ENCODE data around the gene BCL2L1.
A peak's percentile ranks its signal among the peaks of the same experiment; 100 is the strongest.
"Not testable (repeated sequence)": the region's sequence is repeated elsewhere in the genome, so short reads cannot be mapped to it uniquely, and the experiment has no call there.

BCL2L1 gene

GRCh38 chr20:31654534-31654933 is 68.1 kb downstream of the BCL2L1 start:
- DNase-seq (ENCODE audit: extremely low read depth, low read depth) = no peak
- TF ChIP-seq, protein P1, sequence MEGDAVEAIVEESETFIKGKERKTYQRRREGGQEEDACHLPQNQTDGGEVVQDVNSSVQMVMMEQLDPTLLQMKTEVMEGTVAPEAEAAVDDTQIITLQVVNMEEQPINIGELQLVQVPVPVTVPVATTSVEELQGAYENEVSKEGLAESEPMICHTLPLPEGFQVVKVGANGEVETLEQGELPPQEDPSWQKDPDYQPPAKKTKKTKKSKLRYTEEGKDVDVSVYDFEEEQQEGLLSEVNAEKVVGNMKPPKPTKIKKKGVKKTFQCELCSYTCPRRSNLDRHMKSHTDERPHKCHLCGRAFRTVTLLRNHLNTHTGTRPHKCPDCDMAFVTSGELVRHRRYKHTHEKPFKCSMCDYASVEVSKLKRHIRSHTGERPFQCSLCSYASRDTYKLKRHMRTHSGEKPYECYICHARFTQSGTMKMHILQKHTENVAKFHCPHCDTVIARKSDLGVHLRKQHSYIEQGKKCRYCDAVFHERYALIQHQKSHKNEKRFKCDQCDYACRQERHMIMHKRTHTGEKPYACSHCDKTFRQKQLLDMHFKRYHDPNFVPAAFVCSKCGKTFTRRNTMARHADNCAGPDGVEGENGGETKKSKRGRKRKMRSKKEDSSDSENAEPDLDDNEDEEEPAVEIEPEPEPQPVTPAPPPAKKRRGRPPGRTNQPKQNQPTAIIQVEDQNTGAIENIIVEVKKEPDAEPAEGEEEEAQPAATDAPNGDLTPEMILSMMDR (IDR thresholded peaks at IDR 0.05; ENCODE audit: low read depth, low read length, missing control alignments) = no peak
- no peak overlapping the region for H3K4me3 ChIP-seq (replicated peaks; ENCODE audit: low read depth, low read length)

DNA sequence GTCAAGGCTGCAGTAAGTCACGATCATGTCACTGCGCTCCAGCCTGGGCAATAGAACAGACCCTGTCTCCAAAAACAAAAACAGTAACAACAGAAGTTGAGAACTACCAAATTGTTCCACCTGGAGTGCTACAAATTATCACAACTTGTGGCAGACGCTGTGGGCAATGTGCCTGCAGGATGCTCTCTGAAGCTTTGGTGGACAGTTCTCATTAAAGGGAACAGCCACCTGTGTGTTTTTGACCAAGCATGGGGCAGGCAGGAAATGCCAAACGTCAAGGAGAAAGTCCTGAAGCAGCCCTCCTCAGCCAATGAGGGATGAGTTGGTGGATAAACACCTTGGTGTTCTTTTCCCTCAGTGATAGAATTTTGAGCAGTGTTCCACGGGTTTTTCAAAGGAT is 69.1 kb downstream of the BCL2L1 start:
- H3K4me3 ChIP-seq (replicated peaks; ENCODE audit: low read depth, low read length) = no peak overlapping the region
- TF ChIP-seq, protein P1 (IDR thresholded peaks at IDR 0.05; ENCODE audit: low read depth, low read length, missing control alignments) = no peak
- DNase-seq (ENCODE audit: extremely low read depth, low read depth) = no peak

- TF ChIP-seq, protein P1 (IDR thresholded peaks at IDR 0.05; ENCODE audit: low read depth, low read length, missing control alignments) = no peak
- H3K4me3 ChIP-seq (replicated peaks; ENCODE audit: low read depth, low read length) = no peak overlapping the region
- DNase-seq (ENCODE audit: extremely low read depth, low read depth) = peak; percentile 35
Observed at GRCh38 chr20:31652917-31653396, 69.7 kb downstream of the BCL2L1 start.

DNA sequence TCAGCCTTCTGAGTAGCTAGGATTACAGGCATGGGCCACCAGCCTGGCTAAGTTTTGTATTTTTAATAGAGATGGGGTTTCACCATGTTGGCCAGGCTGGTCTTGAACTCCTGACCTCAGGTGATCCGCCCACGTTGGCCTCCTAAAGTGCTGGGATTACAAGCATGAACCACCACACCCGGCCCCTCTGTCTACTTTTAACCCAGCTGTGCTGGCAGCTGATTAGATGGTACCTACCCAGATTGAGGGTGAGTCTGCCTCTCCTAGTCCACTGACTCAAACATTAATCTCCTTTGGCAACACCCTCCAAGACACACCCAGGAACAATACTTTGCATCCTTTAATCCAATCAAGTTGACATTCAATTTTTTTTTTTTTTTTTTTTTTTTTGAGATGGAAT is 74.6 kb downstream of the BCL2L1 start:
- not testable (repeated sequence) for H3K4me3 ChIP-seq (replicated peaks; ENCODE audit: low read depth, low read length); DNase-seq (ENCODE audit: extremely low read depth, low read depth)

DNA sequence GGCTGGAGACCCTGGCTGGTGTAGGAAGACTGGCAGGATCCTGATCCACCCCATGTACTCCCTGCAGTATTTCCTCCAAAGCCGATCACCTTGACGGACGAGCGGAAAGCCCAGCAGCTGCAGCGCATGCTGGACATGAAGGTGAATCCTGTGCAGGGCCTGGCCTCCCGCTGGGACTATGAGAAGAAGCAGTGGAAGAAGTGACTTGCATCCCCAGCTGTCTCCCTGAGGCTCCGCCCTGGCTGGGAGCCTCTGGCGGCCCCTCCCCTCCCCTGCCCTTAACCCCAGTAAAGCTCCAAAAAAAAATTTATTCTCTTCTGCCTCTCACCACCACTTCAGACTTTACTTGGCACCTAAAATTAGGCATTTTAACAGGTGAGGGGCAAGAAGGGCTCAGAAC is 78.0 kb downstream of the BCL2L1 start:
- DNase-seq (ENCODE audit: extremely low read depth, low read depth) = no peak
- no peak overlapping the region for H3K4me3 ChIP-seq (replicated peaks; ENCODE audit: low read depth, low read length)
- TF ChIP-seq, protein P1 (IDR thresholded peaks at IDR 0.05; ENCODE audit: low read depth, low read length, missing control alignments) = no peak

GRCh38 chr20:31643522-31643921 is 79.1 kb downstream of the BCL2L1 start:
- H3K4me3 ChIP-seq (replicated peaks; ENCODE audit: low read depth, low read length) = no peak overlapping the region
- DNase-seq (ENCODE audit: extremely low read depth, low read depth) = no peak
- TF ChIP-seq, protein P1 (IDR thresholded peaks at IDR 0.05; ENCODE audit: low read depth, low read length, missing control alignments) = no peak

- DNase-seq (ENCODE audit: extremely low read depth, low read depth) = no peak
- TF ChIP-seq, protein P1 (IDR thresholded peaks at IDR 0.05; ENCODE audit: low read depth, low read length, missing control alignments) = no peak
- H3K4me3 ChIP-seq (replicated peaks; ENCODE audit: low read depth, low read length) = no peak overlapping the region
Observed at GRCh38 chr20:31642837-31643236, 79.8 kb downstream of the BCL2L1 start.
